Right lobe of liver (tissue), 6 donors: Measurements from ENCODE around the gene SLC18A3. TPM values are rescaled to one million over a fixed set of nuclear protein-coding genes. Genes with fewer than 3 reads are reported as not detected.

Source experiments
- ATAC-seq, 4 donors: fragments of 200-7000 bp; cut with Tn5 transposase; one replicate each; pipeline ENCODE4 v1.9.1; 2020; ENCODE audit warnings: mild to moderate bottlenecking in 4 of 4, moderate library complexity in 4 of 4
- DNase-seq, 3 donors: peaks; one replicate each; pipeline ENCODE4 v3.0.0-alpha.2; 2020
- H3K27ac ChIP-seq, 3 donors: fragments of 200-600 bp; one replicate each; pipeline ENCODE4 v1.8.0; 2022
- H3K27me3 ChIP-seq, 2 donors: fragments of 200-600 bp; one replicate each; pipeline ENCODE4 v1.8.0; 2022
- H3K36me3 ChIP-seq, 4 donors: fragments of 200-600 bp; sonication (generic) in 1 of 4; one replicate each; pipeline versions ENCODE4 v1.5.1 to v1.8.0; 2017 to 2022; ENCODE audit warnings: control low read depth in 1 of 4
- H3K4me1 ChIP-seq, 4 donors: fragments of 200-600 bp; sonication (generic) in 1 of 4; one replicate each; pipeline versions ENCODE4 v1.5.1 to v1.8.0; 2017 to 2022; ENCODE audit warnings: control low read depth in 1 of 4
- H3K4me3 ChIP-seq, 3 donors: fragments of 200-600 bp; one replicate each; pipeline ENCODE4 v1.8.0; 2022
- H3K9me3 ChIP-seq, 4 donors: fragments of 200-600 bp; sonication (generic) in 1 of 4; one replicate each; pipeline versions ENCODE4 v1.5.1 to v1.8.0; 2017 to 2022; ENCODE audit warnings: control low read depth in 1 of 4
- POLR2A ChIP-seq: fragments of 450-650 bp; IDR thresholded peaks from one replicate; pipeline ENCODE4 v1.6.1; 2017; ENCODE audit warnings: antibody characterized with exemption, mild to moderate bottlenecking
- WGBS: methylation state at CpG from one replicate; pipeline ENCODE4 v1.1.6; 2018; ENCODE audit warnings: low coverage, low lambda C conversion rate; ENCODE audit not compliant: insufficient coverage; ENCODE audit errors: missing lambda C conversion rate; 5-methylcytosine and 5-hydroxymethylcytosine counted together
- intact Hi-C, 2 donors: fragments of 100-400 bp; cut with DNase I; formaldehyde crosslinking; loops; one replicate each; pipeline versions ENCODE4 v1.11.2 to v1.14.1; 2022
- total RNA-seq, 6 experiments: library from RNA; depleted of rRNA in 2 of 6; stranded (reverse); fragments of >200 nt in 2 of 6; fragmentation: NEBNext Ultra II Directional in 3 of 6; extraction: Animal tissue kit (Norgen Biotek cat#: 25700) in 3 of 6; gene quantifications; one replicate each; pipeline versions ENCODE4 v1.1.0 to v1.2.4, GENCODE V29; 2016 to 2023
- TF ChIP-seq, protein P1 (sequence below), 4 donors: fragments of 200-600 bp in 3 of 4; fragments of 450-650 bp in 1 of 4; IDR thresholded peaks; one replicate each; pipeline versions ENCODE4 v1.5.1 to v1.8.0; 2016 to 2022; ENCODE audit warnings: antibody characterized with exemption in 4 of 4, mild to moderate bottlenecking in 2 of 4
- donor health status: DM: no; HTN: yes; CAD: no.
- donor health status: DM: no; HTN: no; CAD: no.
- donor health status: DM: no; HTN: no; CAD: no.
- donor health status: DM: no; HTN: yes; CAD: no.
- donor health status: DM: no; HTN: yes; CAD: no.

SLC18A3 gene
- total RNA-seq, 6 experiments from 2014 or later: not detected

DNA sequence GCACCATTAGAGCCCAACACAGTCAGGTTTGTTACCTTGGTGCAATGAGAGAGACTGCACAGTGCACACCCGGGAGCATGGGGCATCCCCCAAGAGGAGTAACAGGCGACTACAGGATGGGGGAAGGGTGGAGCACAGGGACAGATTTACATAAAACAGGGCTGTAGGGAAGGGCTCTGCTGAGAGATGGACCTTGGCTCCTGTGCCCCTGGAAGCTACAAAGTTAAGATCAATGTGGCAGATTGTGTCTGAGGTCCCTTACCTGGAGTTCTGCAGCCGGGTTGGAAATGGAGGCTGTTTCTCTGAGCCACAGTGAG, 13.7 kb upstream of the SLC18A3 start:
- Histone ChIP-seq H3K36me3 (no peaks in the 10 kb centered on the region), H3K27me3 (no peaks in the 10 kb centered on the region), H3K4me3 (no peak overlapping the region), H3K27ac (no peak overlapping the region), H3K4me1 (no peaks in the 10 kb centered on the region), H3K9me3 (no peaks in the 10 kb centered on the region)
- WGBS: 14% methylated on average over 1 of the region's 3 CpGs
- DNase-seq (no peak), ATAC-seq (no peak)
- intact Hi-C loops: loop anchor here (10.0 kb wide), 1 partner anchor 188 kb away; no protein-coding TSS in a partner anchor
- TF ChIP-seq, protein P1, sequence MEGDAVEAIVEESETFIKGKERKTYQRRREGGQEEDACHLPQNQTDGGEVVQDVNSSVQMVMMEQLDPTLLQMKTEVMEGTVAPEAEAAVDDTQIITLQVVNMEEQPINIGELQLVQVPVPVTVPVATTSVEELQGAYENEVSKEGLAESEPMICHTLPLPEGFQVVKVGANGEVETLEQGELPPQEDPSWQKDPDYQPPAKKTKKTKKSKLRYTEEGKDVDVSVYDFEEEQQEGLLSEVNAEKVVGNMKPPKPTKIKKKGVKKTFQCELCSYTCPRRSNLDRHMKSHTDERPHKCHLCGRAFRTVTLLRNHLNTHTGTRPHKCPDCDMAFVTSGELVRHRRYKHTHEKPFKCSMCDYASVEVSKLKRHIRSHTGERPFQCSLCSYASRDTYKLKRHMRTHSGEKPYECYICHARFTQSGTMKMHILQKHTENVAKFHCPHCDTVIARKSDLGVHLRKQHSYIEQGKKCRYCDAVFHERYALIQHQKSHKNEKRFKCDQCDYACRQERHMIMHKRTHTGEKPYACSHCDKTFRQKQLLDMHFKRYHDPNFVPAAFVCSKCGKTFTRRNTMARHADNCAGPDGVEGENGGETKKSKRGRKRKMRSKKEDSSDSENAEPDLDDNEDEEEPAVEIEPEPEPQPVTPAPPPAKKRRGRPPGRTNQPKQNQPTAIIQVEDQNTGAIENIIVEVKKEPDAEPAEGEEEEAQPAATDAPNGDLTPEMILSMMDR (IDR thresholded peaks at IDR 0.05): no peak
- TF ChIP-seq POLR2A: no peak

DNA sequence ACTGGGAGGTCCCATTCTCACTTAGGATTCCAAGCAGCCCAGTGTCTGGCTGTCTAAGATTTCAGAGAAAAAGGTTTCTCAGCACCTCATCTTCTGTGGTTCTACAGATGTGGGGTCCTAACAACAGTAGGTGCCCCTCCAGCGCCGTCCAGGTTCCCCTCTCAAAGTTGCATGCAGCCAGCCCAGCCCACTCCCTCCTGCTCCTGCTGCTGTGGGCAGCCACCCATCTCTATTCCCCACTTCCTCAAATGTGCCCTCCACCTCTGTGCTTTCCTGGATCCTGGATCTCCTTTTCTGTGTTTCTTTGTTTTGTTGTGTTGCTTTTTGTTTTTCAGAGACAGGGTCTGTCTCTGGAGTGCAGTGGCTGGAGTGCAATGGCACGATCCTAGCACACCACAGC, 13.3 kb upstream of the SLC18A3 start:
- Histone ChIP-seq H3K4me1 (no peaks in the 10 kb centered on the region), H3K9me3 (no peaks in the 10 kb centered on the region), H3K27ac (no peak overlapping the region), H3K27me3 (no peaks in the 10 kb centered on the region), H3K36me3 (no peaks in the 10 kb centered on the region), H3K4me3 (no peak overlapping the region)
- WGBS: 31% methylated on average over 1 of the region's 3 CpGs
- TF ChIP-seq, protein P1 (IDR thresholded peaks at IDR 0.05): no peak
- no peak for TF ChIP-seq POLR2A
- DNase-seq: no peak
- ATAC-seq: no peak
- intact Hi-C loops: loop anchor here (10.0 kb wide), 1 partner anchor 188 kb away; no protein-coding TSS in a partner anchor

DNA sequence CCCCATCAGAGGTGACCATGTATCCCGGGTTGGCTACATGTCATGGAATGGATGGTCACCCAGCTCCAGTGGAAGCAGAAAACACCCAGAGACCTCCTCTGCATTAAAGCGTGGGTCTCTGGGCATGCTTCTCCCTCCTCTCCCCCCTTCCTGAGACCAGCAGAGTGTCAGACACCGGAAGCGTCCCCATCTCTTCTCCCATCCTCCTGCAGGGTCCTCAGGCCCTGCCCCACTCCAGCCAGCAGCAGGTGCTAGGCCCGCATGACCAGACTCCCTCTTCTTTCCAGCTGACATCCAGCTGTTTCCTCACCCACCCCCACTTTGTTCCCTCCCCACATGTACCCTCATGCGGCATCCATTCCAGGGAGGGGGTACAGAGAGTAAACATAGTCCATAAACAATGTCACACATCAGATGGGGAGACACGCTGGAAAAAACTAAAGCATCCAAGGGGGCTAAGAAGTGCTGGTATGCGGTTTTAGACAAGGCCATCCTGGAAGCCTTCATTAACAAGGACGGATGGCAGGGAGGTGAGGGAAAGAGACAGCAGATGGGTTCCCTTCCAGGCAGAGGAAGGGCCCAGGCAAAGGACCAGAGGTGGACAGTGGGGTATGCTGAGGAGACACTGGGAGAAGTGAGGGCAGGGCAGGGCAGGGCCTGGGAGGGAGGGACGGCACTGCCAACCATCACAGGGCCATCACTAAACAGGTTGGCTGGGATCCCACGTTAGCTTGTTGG, 12.5 kb upstream of the SLC18A3 start:
- TF ChIP-seq, protein P1 (IDR thresholded peaks at IDR 0.05): no peak
- no peak for TF ChIP-seq POLR2A
- Histone ChIP-seq H3K9me3 (no peaks in the 10 kb centered on the region), H3K27ac (no peak overlapping the region), H3K4me1 (no peaks in the 10 kb centered on the region), H3K27me3 (no peaks in the 10 kb centered on the region), H3K4me3 (no peak overlapping the region), H3K36me3 (no peaks in the 10 kb centered on the region)
- intact Hi-C loops: loop anchor here (10.0 kb wide), 1 partner anchor 187 kb away; no protein-coding TSS in a partner anchor
- ATAC-seq (no peak), DNase-seq (peak in 1 of 3 donors; percentile 23)
- WGBS: 46% methylated on average over 7 of the region's 11 CpGs

GRCh38 chr10:49598164-49598856, 11.8 kb upstream of the SLC18A3 start:
- no peaks in the 10 kb centered on the region for H3K9me3 ChIP-seq
- ATAC-seq (no peak), DNase-seq (no peak)
- 59% methylated on average over 4 of the region's 8 CpGs for WGBS
- H3K4me1 ChIP-seq: no peaks in the 10 kb centered on the region
- no peak overlapping the region for H3K27ac ChIP-seq
- intact Hi-C loops: loop anchor here (10.0 kb wide), 1 partner anchor 186 kb away; no protein-coding TSS in a partner anchor
- TF ChIP-seq POLR2A: no peak
- TF ChIP-seq, protein P1 (IDR thresholded peaks at IDR 0.05): no peak
- no peaks in the 10 kb centered on the region for H3K27me3 ChIP-seq
- no peak overlapping the region for H3K4me3 ChIP-seq
- H3K36me3 ChIP-seq: no peaks in the 10 kb centered on the region
